Activated gamma-delta T cell (primary cell): ENCODE data around the gene BDH1.

ENCODE experiments used
- DNase-seq: peaks from one replicate; lab custom pipeline; 2025; lab: John Stamatoyannopoulos, UW

Gene BDH1

DNA sequence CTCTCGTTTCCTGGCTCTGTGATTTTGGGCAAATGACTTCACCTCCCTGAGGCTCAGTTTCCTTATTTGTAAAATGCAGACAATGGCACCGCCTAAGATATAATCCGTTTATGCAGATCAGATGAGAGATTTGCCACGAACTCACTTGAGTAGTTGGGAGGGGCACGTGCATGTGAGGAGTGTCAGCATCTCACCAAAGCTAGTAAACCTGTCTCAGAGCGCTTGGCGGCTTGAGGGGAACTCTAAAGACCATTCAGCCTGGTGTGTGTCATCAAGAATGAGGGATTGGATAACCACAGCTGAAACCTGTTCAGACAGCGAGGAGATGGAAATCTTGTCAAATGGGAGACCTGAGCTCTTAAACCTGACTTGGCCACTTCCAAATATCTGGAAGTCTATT lies 48.7 kb downstream of the BDH1 start:
- DNase-seq: no peak

DNA sequence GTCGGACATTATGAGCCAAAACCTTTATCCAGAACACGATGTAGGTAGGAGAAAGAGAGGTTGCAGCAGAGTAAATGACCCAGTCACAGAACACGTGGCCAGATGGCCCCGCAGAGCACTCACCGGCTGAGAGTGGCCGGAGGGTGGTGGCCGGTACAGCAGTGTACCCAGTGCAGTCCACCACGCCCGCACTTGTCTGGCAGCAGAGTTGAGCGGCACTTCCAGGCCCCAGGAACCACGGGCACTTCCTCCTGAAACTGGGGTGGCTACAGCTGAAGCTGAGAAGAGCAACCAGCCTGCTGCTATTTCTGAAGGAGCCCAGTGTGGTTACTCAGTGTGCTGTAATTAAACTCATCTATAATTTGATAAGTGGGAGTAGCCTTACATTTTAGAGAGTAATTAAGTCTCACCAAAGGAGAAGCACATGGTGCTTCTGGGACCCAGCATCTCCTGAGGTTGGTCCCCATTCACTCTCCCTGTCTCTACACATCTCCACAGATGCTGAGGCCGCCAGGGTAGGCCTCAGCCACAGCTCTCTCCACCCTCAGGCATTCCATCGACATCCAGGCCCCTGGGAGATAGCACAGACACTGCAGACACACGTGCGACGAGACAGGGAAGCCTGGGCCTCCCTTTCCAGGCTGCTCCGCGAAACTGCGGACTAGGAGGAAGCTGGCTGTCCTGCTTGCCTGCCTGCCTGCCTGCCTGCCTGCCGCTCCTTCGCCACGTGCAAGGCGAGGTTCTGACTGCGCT lies 49.8 kb downstream of the BDH1 start:
- no peak for DNase-seq

DNA sequence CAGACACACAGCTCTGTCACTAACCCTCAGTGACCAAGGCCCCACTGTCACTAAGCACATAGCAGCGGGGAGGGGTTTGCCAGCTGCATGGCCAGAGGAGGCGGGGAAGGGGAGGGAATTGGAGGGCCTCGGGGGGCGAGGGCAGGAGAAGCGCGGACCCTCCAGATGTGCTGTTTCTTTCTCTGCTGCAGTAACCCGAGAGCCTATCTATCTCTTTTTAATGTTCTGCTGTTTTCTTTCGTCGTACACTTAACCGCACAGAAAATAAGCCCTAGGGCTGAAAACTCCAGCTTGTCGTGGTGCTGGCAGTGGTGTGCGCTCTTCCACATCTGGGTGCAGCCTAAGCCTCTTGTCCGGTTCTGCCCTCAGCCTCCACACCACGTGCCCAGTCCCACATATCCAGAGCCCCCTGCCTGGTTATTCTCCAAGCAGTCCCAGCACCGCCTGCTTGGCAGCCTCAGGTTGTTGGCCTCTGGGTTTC lies 51.1 kb downstream of the BDH1 start:
- DNase-seq: no peak

DNA sequence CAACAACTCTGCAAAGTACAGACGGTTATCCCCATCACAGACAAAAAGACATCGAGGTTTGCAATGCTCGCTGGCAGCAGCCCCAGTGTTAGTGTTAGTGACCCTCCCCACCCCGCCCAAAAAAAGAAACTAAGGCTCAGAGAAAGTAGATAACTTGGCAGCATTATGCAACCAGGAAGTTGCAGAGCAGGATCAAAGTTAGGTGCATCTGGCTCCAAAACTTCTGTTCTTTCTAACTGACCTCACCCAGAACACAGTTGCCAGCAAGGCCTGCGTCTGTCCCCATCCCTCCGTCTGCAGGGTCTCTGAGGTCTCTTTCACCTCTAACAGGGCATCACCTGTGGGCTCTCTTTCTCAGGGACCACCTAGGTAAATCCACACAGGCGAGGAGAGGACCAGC lies 51.5 kb downstream of the BDH1 start:
- no peak for DNase-seq

DNA sequence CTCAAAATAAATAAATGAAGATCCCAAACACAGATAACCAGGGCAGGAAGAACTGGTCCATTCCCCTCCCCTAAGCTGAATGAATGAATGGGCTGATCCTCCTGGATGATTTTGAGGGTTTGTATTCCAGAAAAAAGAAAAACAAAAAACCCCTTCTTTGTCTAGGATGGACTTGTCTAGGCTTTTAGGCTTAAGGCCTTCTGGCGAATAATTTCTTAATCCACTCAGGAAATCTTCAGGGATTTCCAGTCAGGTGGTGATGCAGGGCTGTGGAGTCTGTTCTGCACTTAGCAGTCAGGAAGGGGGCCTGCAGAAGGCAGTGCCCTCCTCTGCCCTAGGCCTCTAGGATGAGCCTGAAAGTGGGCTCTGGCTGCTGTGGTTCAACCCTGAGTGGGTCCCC lies 52.1 kb downstream of the BDH1 start:
- no peak for DNase-seq

DNA sequence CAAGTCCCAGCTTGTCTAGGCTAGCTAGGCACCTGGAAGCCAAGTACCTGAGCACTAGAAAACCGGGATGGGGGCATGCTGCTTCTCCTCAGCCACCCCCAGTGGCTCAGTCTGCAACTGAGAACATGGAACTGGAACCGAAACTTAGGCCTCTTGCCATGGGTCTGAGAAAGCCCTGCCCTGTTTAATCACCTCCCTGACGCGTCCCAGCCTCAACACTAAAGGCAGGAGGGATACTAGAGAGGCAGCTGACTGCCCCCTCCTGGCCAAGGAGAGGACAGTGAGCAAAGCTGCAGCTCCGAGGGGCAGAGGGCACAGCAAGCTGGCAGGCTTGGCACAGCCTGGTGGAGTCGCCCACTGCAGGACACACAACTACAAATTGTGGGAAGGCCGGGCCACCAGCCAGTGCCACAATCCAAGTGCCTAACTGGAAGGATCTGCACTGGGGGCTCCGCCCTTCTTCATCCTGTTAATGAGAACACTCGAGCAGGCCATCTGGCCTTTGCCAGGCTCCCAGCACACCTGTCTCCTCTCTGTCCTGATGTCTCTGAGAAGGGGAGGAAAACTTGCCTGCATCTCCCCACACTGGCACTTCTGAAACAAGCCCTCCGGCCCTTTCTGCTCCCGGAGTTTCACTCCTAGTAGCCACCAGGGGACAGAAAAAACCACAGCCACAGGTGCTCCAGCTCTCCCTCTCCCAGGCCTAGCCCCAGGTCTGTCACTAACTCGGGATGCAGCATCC lies 53.7 kb downstream of the BDH1 start:
- DNase-seq: no peak

DNA sequence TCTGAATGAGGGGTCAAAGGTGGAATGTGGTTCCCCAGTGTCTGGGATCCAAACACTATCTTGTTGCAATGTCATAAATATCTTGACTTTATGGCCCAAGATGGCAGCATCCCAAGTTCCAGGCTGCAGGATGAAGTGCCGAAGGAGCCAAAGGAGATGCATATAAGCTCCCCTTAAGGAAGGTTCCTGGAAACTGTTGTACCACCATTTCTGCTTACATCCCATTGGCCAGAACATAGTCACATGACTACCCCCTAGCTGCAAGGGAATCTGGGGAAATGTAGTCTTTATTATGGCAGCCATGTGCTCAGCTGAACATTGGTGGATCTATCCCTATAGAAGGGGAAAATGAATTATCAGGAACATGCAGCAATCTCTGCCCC lies 54.3 kb downstream of the BDH1 start:
- no peak for DNase-seq

DNA sequence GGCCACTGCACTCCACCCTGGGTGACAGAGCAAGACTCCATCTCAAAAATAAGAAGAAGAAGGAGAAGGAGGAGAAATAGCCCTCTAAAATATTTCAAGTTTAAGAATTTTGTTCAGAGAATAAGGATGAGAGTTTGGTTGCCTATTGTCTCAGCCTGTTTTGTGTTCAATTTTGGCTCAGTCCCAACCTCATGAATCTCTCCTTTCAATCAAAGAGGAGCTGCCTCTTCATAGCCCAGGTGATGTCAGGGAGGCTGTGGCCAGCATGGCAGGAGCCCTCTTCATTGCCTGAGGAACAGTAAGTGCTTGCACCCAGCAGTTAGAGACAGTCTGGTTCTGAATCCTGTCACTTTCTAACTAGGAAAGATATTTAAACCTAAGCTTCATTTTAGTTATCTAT lies 55.0 kb downstream of the BDH1 start:
- DNase-seq: no peak

DNA sequence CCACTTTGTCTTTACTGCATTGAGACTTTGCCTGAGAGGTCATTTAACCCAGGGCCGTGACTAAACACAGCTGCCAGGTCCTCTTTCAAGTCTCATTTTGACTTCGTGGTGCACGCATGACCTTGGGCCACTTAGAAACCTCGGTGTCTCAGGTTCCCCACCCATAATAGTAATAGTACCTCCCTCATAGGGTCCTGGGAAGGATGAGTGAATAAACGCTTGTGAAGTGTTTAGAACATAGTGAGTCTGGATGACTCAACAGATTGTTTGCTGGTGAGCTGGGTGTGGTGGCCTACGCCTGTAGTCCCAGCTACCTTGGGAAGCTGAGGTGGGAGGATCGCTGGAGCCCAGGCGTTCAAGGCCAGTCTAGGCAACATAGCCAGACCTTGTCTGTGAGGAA lies 56.3 kb downstream of the BDH1 start:
- DNase-seq: no peak

DNA sequence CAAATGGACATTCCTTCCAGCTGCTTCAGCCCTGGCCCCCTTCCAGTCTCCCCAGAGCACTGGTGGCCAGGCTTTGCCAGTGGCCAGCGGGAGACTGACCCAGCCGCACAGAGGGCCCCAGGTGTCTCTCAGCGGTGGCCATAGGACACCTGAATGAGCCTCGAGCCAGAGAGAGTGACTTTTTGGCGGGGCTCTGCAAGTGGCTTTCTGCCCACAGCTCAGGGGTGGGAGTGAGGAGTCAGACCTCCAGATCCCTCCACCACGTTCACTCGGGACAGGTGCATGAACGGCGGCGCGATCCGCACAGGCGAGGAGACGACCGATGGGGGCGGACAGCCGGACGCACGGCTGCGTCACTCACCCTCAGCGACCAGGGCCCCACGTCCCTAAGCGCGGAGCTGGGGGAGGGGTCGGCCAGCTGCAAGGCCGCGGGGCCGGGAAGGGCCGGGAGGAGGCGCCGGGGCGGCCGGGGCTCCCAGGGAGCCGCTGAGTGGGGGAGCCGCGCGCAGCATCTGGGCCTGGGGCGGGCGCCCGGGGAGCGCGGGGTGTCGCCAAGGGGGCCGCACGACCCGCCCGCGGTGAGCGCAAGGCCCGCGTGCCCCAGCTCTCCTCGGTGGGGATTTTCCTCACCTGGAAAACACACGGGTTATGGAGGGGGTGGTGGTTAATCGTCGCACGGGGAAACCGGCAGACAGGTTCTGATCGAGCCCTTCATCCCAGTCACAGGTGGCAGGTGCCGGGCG lies 57.1 kb downstream of the BDH1 start:
- no peak for DNase-seq

DNA sequence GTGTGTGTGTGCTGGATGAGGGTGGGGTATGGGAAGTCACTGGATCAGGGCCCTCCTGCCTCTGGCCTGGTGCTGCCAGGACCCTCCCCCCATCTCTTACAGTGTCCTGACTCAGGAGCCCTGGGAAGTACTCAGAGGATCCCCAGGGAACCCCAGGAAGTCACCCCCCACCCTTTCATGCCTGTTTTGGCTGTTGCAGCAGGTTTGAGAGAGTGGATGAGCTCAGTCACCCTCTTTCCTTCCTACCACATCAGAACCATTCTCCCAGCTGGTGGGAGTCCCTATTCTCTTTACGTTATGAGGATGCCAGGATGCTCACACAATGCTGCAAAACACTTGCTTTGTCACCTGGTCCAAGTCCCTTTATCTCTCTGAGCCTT lies 59.0 kb downstream of the BDH1 start:
- no peak for DNase-seq

DNA sequence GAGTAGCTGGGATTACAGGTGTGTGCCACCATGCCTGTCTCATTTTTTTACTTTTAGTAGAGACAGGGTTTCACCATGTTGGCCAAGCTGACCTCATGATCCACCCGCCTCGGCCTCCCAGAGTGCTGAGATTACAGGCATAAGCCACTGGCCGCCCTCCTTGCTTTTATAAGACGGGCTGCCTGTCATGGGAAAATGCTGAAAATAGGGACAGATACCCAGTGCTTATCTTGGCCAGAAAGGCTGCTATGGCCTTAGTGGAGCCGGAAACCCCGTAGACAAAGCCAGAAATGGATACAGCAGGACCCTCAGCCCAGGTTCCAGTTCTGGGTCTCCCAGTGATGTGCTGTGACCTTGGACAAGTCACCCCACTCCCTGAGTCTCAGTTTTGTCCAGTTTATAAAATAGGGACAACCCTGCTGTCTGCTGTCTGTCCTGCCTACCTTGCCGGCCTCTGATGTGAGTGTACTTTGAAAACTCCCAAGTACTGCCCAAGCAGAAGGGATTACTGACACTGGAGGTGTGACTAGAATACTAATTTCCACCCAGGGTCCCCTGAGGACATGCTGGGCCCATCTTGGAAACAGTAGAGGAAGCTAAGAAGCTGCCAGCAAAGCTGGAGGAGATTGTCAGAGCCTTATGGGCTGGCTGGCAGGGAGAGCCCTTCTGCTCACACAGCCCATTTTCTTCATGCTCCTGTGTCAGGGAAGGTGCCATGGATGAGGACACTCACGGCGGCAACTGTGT lies 59.6 kb downstream of the BDH1 start:
- no peak for DNase-seq

DNA sequence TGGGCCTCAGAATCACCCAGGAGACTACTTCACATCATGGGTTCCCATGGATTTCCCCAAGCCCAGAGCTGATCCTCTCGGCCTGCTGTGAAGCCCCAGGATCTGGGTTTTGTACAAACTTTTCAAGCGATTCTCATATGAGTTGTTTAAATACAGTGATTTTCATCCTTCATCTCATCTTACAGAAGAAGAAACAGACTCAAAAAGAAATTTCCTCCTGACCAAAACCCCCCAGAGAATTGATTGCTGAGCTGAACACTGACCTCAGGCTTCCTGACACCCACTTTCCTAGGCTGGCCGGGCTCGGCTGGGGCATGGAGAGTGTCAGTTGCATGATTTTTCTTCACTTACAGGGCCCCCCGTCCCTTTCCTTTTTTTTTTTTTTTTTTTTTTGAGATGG lies 60.3 kb downstream of the BDH1 start:
- no peak for DNase-seq

DNA sequence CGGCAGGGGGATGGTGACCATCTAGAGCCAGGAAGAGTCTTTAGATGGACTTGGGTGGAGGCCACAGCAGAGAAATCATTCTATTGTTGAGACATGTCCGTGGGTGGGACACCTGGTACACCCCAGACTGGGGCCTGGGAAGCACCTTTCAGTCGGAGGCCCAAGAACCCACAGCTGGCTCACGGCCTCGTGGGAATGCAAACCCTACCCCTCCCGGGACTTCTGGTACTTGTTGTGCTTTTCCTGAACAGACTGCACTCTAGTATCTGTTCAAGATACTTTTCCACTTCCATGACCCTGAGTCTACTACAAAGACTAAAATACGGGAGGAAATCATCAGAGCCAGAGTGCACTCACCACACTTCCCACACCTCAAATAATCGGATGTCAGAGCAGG lies 60.7 kb downstream of the BDH1 start:
- no peak for DNase-seq

DNA sequence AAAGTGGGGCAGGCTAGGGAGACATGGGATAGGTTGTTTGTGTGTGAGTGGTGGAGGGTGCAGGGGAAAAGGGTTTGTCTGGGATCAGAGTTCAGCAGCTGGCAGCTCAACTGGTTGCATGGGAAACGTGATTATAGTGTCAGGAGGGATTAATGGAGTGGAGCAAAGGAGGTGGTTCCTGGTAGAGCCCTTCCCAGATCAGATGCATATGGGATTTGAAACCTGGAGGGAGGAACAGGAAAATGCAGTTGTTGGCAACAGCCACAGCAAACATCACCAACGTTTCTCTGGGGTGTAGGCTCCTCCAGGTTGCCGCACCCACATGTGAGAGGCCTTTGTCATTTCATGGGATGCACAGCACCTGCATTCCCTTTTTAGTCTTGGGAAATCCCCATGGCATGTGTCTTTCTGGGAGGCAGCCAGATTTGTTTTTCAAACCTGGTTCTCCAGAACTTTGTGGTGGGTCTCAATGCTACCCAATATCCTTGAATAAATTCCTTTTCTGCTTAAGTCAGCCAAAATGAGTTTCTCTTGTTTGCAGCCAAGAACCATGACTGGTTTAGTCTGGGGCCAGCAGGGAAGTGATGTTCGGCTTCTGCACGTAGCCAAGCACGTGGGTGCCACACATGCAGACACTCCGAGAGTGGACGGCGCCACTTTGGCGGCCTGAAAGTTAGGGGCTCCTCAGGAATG lies 61.3 kb downstream of the BDH1 start:
- DNase-seq: no peak

DNA sequence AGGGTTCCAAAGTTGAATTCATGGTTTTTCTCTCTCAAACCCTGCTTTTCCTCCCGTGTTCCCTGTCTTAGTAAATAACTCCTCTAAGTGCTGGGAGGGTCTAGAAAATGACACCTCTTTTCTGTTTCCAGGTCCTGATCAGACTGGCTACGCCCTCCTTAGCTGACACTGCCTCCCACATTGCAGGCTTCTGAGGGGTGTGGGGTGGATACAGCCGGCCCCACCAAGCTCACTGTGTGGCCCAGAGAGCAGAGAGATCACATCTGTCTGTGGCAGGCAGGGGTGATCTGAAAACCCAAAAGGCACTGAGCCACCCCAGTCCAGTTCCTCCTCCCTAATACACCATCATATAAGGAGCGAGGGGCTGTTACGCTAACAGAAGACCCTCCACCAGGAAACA lies 62.7 kb downstream of the BDH1 start:
- DNase-seq: no peak

DNA sequence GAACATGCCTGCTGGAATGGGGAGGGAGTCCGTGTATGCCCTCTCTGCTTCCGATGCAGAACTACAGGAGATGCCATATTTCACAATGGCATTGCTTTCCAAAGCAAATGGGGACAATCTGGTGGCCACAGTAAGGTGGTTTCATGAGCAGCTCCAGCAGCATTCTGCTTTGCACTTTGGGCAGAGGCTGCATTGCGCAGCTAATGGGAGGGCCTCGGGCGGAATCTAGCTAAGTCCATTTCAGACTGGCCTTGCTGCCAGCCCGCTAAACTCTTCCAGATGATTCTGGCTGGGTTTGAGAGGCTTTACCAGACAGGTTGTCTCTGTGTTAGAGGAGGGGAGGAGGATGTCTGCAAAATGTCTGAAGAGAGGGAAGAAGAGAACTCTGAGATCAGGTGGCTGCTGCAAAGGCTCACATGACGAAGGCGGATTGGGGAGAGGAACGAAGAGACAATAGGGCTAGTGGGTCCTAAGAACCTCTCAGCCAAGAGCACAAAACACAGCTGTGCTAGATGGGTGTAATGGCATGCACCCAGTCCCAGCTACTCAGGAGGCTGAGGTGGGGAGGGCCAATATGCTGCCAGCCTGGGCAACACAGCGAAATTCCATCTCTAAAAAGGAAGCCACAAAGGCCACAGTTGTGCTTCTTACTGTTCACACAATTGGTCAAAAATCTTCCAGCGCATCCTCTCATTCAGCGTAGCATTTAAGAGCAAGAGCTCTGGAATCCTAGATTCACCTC lies 63.7 kb downstream of the BDH1 start:
- DNase-seq: no peak

DNA sequence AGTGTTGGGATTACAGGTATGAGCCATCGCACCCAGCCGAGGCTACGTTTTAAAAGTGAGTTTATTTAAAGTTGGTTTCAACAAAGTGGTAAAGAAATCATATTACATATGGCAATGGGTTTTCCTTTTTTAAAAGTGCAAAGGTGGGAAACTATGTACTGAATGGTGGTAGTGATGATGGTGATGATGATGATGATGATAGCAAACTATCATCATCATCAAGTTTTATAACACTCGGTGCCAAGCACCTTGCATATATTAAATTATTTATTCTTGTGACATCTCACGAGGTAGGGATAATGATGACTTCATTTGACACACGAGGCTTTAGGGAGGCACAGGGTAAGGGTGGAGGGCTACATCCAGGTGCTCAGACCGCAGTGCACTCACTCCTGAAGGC lies 64.3 kb downstream of the BDH1 start:
- no peak for DNase-seq

DNA sequence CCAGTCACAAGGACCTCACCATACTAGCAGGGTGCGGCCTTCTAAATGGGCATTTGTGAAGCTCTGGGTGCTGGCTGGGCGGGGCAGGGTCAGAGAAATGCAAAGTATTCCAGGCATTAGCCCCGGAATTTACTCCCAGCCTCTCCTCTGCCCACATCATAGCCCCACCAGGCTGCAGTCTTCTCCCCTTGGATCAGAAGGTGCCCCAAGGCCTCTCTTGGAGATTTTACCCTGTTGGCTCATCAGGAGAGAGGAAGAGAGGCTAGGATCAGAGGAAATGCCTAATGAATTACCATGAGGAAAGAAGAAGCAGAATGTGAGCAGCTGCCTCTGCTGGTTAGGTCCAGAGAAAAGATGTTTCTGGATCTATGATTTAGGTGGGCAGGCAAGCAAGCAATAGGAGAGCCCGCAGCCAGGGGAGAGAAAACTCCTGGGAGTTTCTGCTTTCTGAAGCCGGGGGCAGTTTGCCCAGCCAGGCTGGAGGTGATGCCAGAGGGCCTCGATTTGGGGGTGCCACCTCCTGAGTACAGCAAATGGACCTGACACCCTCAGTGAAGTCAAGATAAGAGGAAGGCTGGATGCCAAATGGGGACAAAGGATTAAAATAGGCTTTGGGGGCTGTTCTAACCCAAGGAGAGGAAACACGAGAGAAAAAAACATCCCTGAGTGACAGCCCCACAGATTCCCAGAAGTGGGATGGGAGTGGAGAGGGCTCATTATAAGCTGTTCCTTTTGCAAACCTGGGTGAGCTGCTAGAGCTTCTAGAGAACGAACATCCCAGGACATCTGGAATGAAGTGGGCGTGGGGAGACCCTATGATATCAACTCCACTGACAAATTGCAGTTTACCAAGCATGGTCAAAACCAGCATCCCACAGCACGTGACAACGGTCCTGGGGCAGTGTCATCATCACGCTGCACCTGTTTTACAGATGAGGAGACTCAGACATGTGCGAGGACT lies 65.4 kb downstream of the BDH1 start:
- no peak for DNase-seq

DNA sequence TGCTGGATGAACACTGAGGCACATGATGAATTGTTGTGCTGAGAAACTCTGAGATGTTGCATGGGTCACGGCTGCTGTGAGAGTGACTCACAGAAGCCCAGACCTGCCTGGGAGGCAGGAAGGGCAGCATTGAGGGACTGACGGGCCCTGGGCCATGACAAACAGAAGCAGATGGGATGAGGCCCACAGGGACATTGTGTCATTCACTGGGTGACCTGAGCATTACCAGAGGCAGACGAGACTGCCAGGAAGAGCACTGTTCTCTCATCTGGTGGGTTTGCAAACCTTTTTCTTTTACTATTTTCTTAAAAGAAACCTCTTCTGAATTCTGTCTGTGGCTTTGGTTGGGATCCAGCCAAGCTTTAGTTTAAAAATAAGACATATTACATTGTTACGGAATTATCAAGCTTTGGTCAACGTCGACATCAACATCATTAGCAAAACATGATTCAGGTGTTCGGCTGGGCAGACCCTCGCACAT lies 67.8 kb downstream of the BDH1 start:
- DNase-seq: no peak
